Lung (tissue), 12 donors: ENCODE results near the gene STXBP5L. TPM values are rescaled to one million over a fixed set of nuclear protein-coding genes. Genes with fewer than 3 reads are reported as not detected.

Source experiments
- ATAC-seq: fragments of 200-7000 bp; cut with Tn5 transposase; one replicate; pipeline ENCODE4 v1.9.1; 2020; ENCODE audit warnings: moderate number of reproducible peaks; ENCODE audit not compliant: insufficient read depth, low FRiP score
- DNase-seq, 3 donors: peaks; one replicate each; pipeline ENCODE4 v3.0.0-alpha.2; 2013 to 2017
- H3K27ac ChIP-seq, 2 donors: one replicate each; pipeline ENCODE4 v1.5.1; 2013; ENCODE audit warnings: mild to moderate bottlenecking in 2 of 2, moderate library complexity in 2 of 2, control low read depth in 1 of 2, inconsistent platforms in 1 of 2, low read depth in 1 of 2, low read length in 1 of 2
- H3K27me3 ChIP-seq, 3 donors: one replicate each; pipeline ENCODE4 v1.5.1; 2013; ENCODE audit warnings: low read length in 2 of 3; ENCODE audit not compliant: control insufficient read depth in 3 of 3, insufficient read depth in 3 of 3
- H3K36me3 ChIP-seq, 4 donors: one replicate each; pipeline ENCODE4 v1.5.1; 2013; ENCODE audit warnings: low read length in 4 of 4, mild to moderate bottlenecking in 1 of 4, moderate library complexity in 1 of 4; ENCODE audit not compliant: control insufficient read depth in 4 of 4, insufficient read depth in 4 of 4
- H3K4me1 ChIP-seq, 5 donors: one replicate each; pipeline ENCODE4 v1.5.1; 2013; ENCODE audit warnings: low read length in 5 of 5, mild to moderate bottlenecking in 2 of 5, moderate library complexity in 1 of 5; ENCODE audit not compliant: control insufficient read depth in 5 of 5, insufficient read depth in 5 of 5
- H3K4me3 ChIP-seq: one replicate; pipeline ENCODE4 v1.5.1; 2013; ENCODE audit warnings: mild to moderate bottlenecking, control low read depth, moderate library complexity
- H3K9ac ChIP-seq, 2 donors: one replicate each; pipeline ENCODE4 v1.5.1; 2013; ENCODE audit warnings: low read length in 2 of 2, control low read depth in 1 of 2; ENCODE audit not compliant: insufficient read depth in 1 of 2
- H3K9me3 ChIP-seq, 4 donors: one replicate each; pipeline ENCODE4 v1.5.1; 2013; ENCODE audit warnings: low read length in 3 of 4, mild to moderate bottlenecking in 1 of 4, moderate library complexity in 1 of 4; ENCODE audit not compliant: control insufficient read depth in 4 of 4, insufficient read depth in 3 of 4
- CTCF ChIP-seq: IDR thresholded peaks from 2 replicates; pipeline ENCODE4 v1.5.1; 2012; ENCODE audit warnings: mild to moderate bottlenecking; ENCODE audit errors: control extremely low read depth, extremely low read depth
- WGBS, 2 donors: extraction: QIAGEN DNeasy Blood & Tissue Kit; methylation state at CpG; one replicate each; pipeline ENCODE4 v1.1.7; 2013; 5-methylcytosine and 5-hydroxymethylcytosine counted together
- polyA plus RNA-seq, 2 donors: library from polyadenylated mRNA; stranded (reverse); fragments of 200-250 nt; gene quantifications; one replicate each; pipeline ENCODE4 v1.2.1, GENCODE V29; 2013
- total RNA-seq, 2 donors: library from RNA; depleted of rRNA in 1 of 2; stranded (reverse); fragments of >200 nt in 1 of 2; gene quantifications; one replicate each; pipeline ENCODE4 v1.2.1, GENCODE V29; 2014 to 2021
- donor health status: control.
- donor health status: control.
- donor health status: Bipolar disorder and iron deficiency.
- donor health status: healthy.
- donor health status: DM: yes; HTN: yes; CAD: no.

The STXBP5L gene
- total and polyA plus RNA-seq, 4 donors, result 0.26 TPM; not detected in 3

- TF ChIP-seq CTCF, result no peak
- no peak overlapping the region for H3K27ac ChIP-seq
- H3K9me3 ChIP-seq, result peaks cover 0 to 2% (median 0%) of the 10 kb centered on the region in 4 donors
- H3K36me3 ChIP-seq, result no peaks in the 10 kb centered on the region
- H3K4me3 ChIP-seq, result no peak overlapping the region
- peaks cover 0 to 3% (median 0%) of the 10 kb centered on the region in 3 donors for H3K27me3 ChIP-seq
- 82 to 92% methylated on average over 5 of the region's 5 CpGs for WGBS, 2 donors
- DNase-seq, result no peak
- H3K4me1 ChIP-seq, result no peaks in the 10 kb centered on the region
- ATAC-seq, result no peak
- H3K9ac ChIP-seq, result no peak overlapping the region
Observed at GRCh38 chr3:121232309-121233225, 324.6 kb downstream of the STXBP5L start.

- TF ChIP-seq CTCF, result no peak
- no peak for ATAC-seq
- Histone ChIP-seq H3K27me3 (no peaks in the 10 kb centered on the region), H3K9me3 (no peaks in the 10 kb centered on the region), H3K9ac (no peak overlapping the region), H3K36me3 (no peaks in the 10 kb centered on the region), H3K27ac (no peak overlapping the region), H3K4me1 (no peaks in the 10 kb centered on the region), H3K4me3 (no peak overlapping the region)
- DNase-seq, result no peak
- WGBS, 2 donors, result 76 to 89% methylated on average over 1 of the region's 1 CpG
Observed at GRCh38 chr3:121243208-121243607, 335.2 kb downstream of the STXBP5L start.

- no peak for TF ChIP-seq CTCF
- ATAC-seq, result no peak
- no peak overlapping the region for H3K4me3 ChIP-seq
- H3K36me3 ChIP-seq, result no peaks in the 10 kb centered on the region
- 57 to 76% methylated on average over 2 of the region's 2 CpGs for WGBS, 2 donors
- no peak overlapping the region for H3K27ac ChIP-seq
- no peaks in the 10 kb centered on the region for H3K27me3 ChIP-seq
- no peak overlapping the region for H3K9ac ChIP-seq
- no peak for DNase-seq
- no peaks in the 10 kb centered on the region for H3K4me1 ChIP-seq
- H3K9me3 ChIP-seq, result no peaks in the 10 kb centered on the region
Observed at GRCh38 chr3:121252676-121253075, 344.7 kb downstream of the STXBP5L start.
